GM12891 (cell line): Measurements from ENCODE around the gene ATRNL1.

Experiments used
- DNase-seq: peaks from one replicate; pipeline ENCODE4 v3.0.0; 2011; ENCODE audit warnings: low spot score; ENCODE audit not compliant: insufficient read length
- FAIRE-seq: peaks from 2 replicates; lab custom pipeline; 2011; peaks lifted over from hg19 to GRCh38; lab: Jason Lieb, UNC
- PAX5 ChIP-seq: IDR thresholded peaks from 2 replicates; pipeline ENCODE4 v1.6.1; 2011; ENCODE audit warnings: low read length, moderate library complexity, mild to moderate bottlenecking; ENCODE audit not compliant: insufficient read depth, severe bottlenecking
- POLR2A ChIP-seq: IDR thresholded peaks from 2 replicates; pipeline ENCODE4 v1.6.1; 2011; ENCODE audit warnings: low read depth, low read length, control low read depth
- POLR2AphosphoS5 ChIP-seq: IDR thresholded peaks from 2 replicates; pipeline ENCODE4 v1.6.1; 2011; ENCODE audit warnings: low read depth, low read length, control low read depth
- POU2F2 ChIP-seq: IDR thresholded peaks from 2 replicates; pipeline ENCODE4 v1.6.1; 2011; ENCODE audit warnings: low read depth, mild to moderate bottlenecking, control low read depth, low read length, moderate library complexity
- SPI1 ChIP-seq: IDR thresholded peaks from 2 replicates; pipeline ENCODE4 v1.6.1; 2011; ENCODE audit warnings: low read depth, low read length, control low read depth
- TAF1 ChIP-seq: IDR thresholded peaks from 2 replicates; pipeline ENCODE4 v1.6.1; 2011; ENCODE audit warnings: low read depth, low read length, control low read depth

ATRNL1 gene

GRCh38 chr10:115409347-115409746 is 316.2 kb downstream of the ATRNL1 start:
- FAIRE-seq (no peak), DNase-seq (no peak)
- TF ChIP-seq SPI1 (peak; percentile 78), TAF1 (no peak)

- no peak for TF ChIP-seq PAX5
- TF ChIP-seq SPI1 = no peak
- no peak for TF ChIP-seq TAF1
- no peak for TF ChIP-seq POLR2A
- no peak for TF ChIP-seq POU2F2
- no peak for TF ChIP-seq POLR2AphosphoS5
- DNase-seq = peak; percentile 12
- FAIRE-seq = peak; percentile 68
These were observed 324.6 kb downstream of the ATRNL1 start for GRCh38 chr10:115417585-115418265.

- FAIRE-seq = no peak
- DNase-seq = no peak
- TF ChIP-seq POLR2A = no peak
- TF ChIP-seq SPI1 = no peak
- TF ChIP-seq POLR2AphosphoS5 = no peak
- TF ChIP-seq TAF1 = no peak
- no peak for TF ChIP-seq POU2F2
- no peak for TF ChIP-seq PAX5
These were observed 329.5 kb downstream of the ATRNL1 start for GRCh38 chr10:115422624-115423023.

GRCh38 chr10:115427611-115428010 is 334.4 kb downstream of the ATRNL1 start:
- no peak for FAIRE-seq
- no peak for DNase-seq
- TF ChIP-seq PAX5 (no peak), POU2F2 (no peak), TAF1 (no peak), SPI1 (no peak), POLR2A (no peak), POLR2AphosphoS5 (no peak)

GRCh38 chr10:115432188-115432819 is 339.1 kb downstream of the ATRNL1 start:
- FAIRE-seq = no peak
- TF ChIP-seq PAX5 (no peak), SPI1 (no peak), POU2F2 (no peak), TAF1 (no peak), POLR2AphosphoS5 (no peak), POLR2A (no peak)
- no peak for DNase-seq

GRCh38 chr10:115436999-115437398 is 343.8 kb downstream of the ATRNL1 start:
- FAIRE-seq = no peak
- no peak for DNase-seq
- TF ChIP-seq TAF1 (no peak), POLR2A (no peak), PAX5 (no peak)

- FAIRE-seq = no peak
- DNase-seq = no peak
These were observed 348.9 kb downstream of the ATRNL1 start for GRCh38 chr10:115441907-115442545.

GRCh38 chr10:115456812-115457211 is 363.6 kb downstream of the ATRNL1 start:
- TF ChIP-seq PAX5 (no peak), POU2F2 (no peak), TAF1 (no peak), POLR2A (no peak), POLR2AphosphoS5 (no peak), SPI1 (no peak)
- DNase-seq (no peak), FAIRE-seq (no peak)

More at GRCh38 chr10:115441907-115442545, 348.9 kb downstream of the ATRNL1 start:
- no peak for TF ChIP-seq POU2F2
- no peak for TF ChIP-seq POLR2A
- TF ChIP-seq TAF1 = no peak
- TF ChIP-seq SPI1 = no peak
- no peak for TF ChIP-seq PAX5
- no peak for TF ChIP-seq POLR2AphosphoS5

GRCh38 chr10:115483294-115483693 is 390.1 kb downstream of the ATRNL1 start:
- DNase-seq (no peak), FAIRE-seq (no peak)
- TF ChIP-seq POLR2A = no peak
- TF ChIP-seq POLR2AphosphoS5 = no peak

- TF ChIP-seq PAX5 = no peak
- no peak for TF ChIP-seq POLR2AphosphoS5
- TF ChIP-seq POLR2A = no peak
- TF ChIP-seq TAF1 = no peak
- no peak for FAIRE-seq
These were observed 398.5 kb downstream of the ATRNL1 start for GRCh38 chr10:115491526-115492140.

More at GRCh38 chr10:115491526-115492140, 398.5 kb downstream of the ATRNL1 start:
- no peak for DNase-seq
